ENCODE results near the gene OBSCN. TPM values are rescaled to one million over a fixed set of nuclear protein-coding genes. Genes with fewer than 3 reads are reported as not detected.

The OBSCN gene
- total and polyA plus RNA-seq, 2 of the 4 experiments (the other 2 are of a cell fraction) = 4.1 to 9.5 TPM

DNA sequence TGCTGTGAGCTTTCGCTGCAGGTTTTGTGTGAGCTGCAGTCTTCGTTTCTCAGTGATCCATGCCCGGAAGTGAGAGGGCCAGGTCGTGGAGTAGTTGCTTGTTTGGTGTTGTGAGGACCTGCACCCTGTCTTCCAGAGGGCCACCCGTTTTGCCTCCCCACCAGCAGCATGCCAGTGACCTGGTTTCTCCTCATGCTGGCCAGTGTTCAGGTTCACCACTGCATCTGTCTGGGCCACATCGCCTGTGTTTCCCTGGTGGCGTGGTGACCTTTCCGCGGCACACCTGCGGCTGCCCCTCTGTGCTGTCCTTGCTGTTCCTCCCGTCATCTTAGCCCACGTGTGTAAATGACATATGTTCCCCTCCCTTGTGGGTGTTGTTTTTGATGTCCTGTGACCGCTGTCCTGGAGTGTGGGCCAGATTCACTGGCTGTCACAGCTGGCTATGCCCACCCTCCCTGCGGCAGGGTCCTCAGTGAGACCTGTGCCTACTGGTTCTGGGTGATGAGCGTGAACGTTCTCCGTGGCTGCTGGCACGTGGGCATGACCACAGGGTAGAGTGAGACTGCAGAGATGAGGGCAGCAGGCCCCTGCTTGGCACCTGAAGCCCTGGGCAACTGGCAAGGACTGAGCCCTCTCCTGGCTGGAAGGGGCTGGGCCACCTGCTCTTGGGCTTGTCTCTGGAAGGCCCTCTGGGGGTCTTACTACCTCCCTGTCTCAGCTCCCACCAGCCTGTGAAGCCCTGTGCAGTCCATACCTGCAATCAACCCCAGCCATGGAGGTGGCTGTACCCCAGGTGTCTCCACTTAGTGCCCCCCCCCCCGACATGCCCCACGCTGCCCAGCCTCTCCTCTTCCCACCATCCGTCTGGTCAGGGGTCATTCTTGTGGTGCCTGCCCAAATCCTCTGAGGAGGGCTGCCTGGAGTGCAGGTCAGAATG is 35.0 kb upstream of the OBSCN start:
- Histone ChIP-seq H4K20me1 (ENCODE audit: insufficient read depth, low read length) (peaks cover 11% of the 10 kb centered on the region), H2BK120ac (ENCODE audit: low read depth, low read length) (no peak overlapping the region), H3K27me3 (ENCODE audit: control insufficient read depth, insufficient read depth, low read length) (no peaks in the 10 kb centered on the region), H2AK9ac (replicated peaks; ENCODE audit: low read depth, low read length, poor library complexity) (peak overlapping the region; percentile 5), H4K8ac (ENCODE audit: low read depth in 2 of 2, low read length in 2 of 2) (no peak overlapping the region), H2AK5ac (ENCODE audit: low read depth, low read length) (no peak overlapping the region; the same call in 1 of the 2 replicates), H3K9ac (ENCODE audit: low read depth, low read length) (no peak overlapping the region), H3K56ac (ENCODE audit: extremely low read depth, insufficient read depth, low read length) (no peak overlapping the region), H3K4ac (ENCODE audit: low read depth, low read length) (no peak overlapping the region), H3K9me3 (ENCODE audit: control insufficient read depth, insufficient read depth, low read length) (no peaks in the 10 kb centered on the region; the same call in 1 of the 2 replicates), H4K5ac (ENCODE audit: low read depth, low read length) (no peak overlapping the region), H3K4me1 (ENCODE audit: control insufficient read depth, insufficient read depth, low read length) (peaks cover under 1% of the 10 kb centered on the region; the same call in 1 of the 2 replicates), H3K18ac (ENCODE audit: low read depth, low read length) (no peak overlapping the region), H2BK5ac (ENCODE audit: low read depth, low read length, poor library complexity, severe bottlenecking) (no peak overlapping the region), H2AFZ (replicated peaks; ENCODE audit: low read length, poor library complexity) (no peak overlapping the region), H3K9me1 (ENCODE audit: insufficient read depth, low read length) (peaks cover 2% of the 10 kb centered on the region; the same call in 1 of the 2 replicates), H3K4me3 (ENCODE audit: insufficient read depth, low read depth, low read length) (no peak overlapping the region), H2BK15ac (ENCODE audit: low read depth, low read length) (no peak overlapping the region), H3K4me2 (ENCODE audit: low read depth, low read length) (no peak overlapping the region), H4K91ac (ENCODE audit: insufficient read depth, low read depth, low read length) (no peak overlapping the region), H3K14ac (replicated peaks; ENCODE audit: low read depth, low read length) (no peak overlapping the region), H3K27ac (ENCODE audit: insufficient read depth, low read length) (no peak overlapping the region), H3K36me3 (ENCODE audit: control insufficient read depth, insufficient read depth, low read length) (0 out of 2 replicates have a peak, but pooled peaks cover 6% of the 10 kb centered on the region), H2BK20ac (ENCODE audit: low read depth, low read length) (no peak overlapping the region), H3K79me1 (ENCODE audit: low read depth in 1 of 2, low read length in 2 of 2) (peaks cover 7 to 50% of the 10 kb centered on the region in 2 experiments), H3K23ac (ENCODE audit: low read depth, low read length) (no peak overlapping the region)
- DNase-seq (no peak), ATAC-seq (ENCODE audit: low read depth) (no peak)
- intact Hi-C loops (cut with micrococcal nuclease) (no loop called here), dilution Hi-C loops (cut with HindIII; ENCODE audit: low sequenced_read_pairs, unreplicated experiment) (no loop called here), in situ Hi-C loops (cut with MboI; ENCODE audit: low sequenced_read_pairs) (no loop called here)
- ChIA-PET POLR2A (ENCODE audit: unreplicated experiment) (no interaction called here), CTCF (interaction anchor here (0.6 kb wide), 1 partner anchor 31 kb away, joined by 3 read pairs; no protein-coding TSS in a partner anchor)
- no TSS peak for BruUV-seq (replicated peaks)
- 77% methylated on average over 2 of the region's 21 CpGs; no CpG with 5 or more reads in 1 of the 2 experiments for WGBS, 2 experiments (ENCODE audit: extremely low coverage in 2 of 2, insufficient read length in 1 of 2)
- TF ChIP-seq MXI1 (IDR thresholded peaks at IDR 0.05; ENCODE audit: borderline replicate concordance, low read depth, low read length) = no peak
- TF ChIP-seq RCOR1 (IDR thresholded peaks at IDR 0.05; ENCODE audit: insufficient replicate concordance, low read length) = no peak
- no peak for TF ChIP-seq NFE2L2 (IDR thresholded peaks at IDR 0.05; ENCODE audit: low read depth, low read length)
- TF ChIP-seq SMC3 (IDR thresholded peaks at IDR 0.05; ENCODE audit: low read depth, low read length) = no peak
- no peak for TF ChIP-seq RFX5 (IDR thresholded peaks at IDR 0.05; ENCODE audit: low read depth, low read length)
- TF ChIP-seq MAFK (IDR thresholded peaks at IDR 0.05; ENCODE audit: low read depth, low read length) = no peak
- no peak for TF ChIP-seq CTCF (conservative IDR thresholded peaks at IDR 0.05; ENCODE audit: low read depth, low read length)
